ENCODE results near the gene C2. TPM values are rescaled to one million over a fixed set of nuclear protein-coding genes. Genes with fewer than 3 reads are reported as not detected.

Gene C2
- total RNA-seq, 4 donors from 2014 or later: 3.3 to 33.4 (median 14.4) TPM

DNA sequence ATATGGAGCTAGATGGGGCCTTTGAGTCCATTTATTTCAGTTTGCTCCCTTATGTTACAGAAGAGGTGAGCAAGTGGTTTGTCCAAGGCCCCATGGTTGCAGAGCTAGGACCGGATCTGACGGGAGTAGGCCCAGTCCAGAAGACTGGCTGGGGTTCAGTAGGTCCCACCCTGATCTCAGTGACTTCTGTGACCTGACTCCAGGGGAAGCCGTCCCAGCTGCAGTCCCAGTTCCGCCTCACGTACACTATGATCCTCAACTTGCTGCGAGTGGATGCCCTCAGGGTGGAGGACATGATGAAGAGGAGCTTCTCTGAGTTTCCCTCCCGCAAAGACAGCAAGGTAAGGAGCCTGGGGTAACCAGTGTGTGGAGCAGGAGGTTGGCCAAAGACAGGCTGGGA is 39.0 kb downstream of the C2 start:
- Histone ChIP-seq H3K4me3 (no peak overlapping the region), H3K36me3 (peaks cover 0 to 91% of the 10 kb centered on the region in 2 donors), H3K9me3 (no peaks in the 10 kb centered on the region), H3K27me3 (no peaks in the 10 kb centered on the region), H3K4me1 (peaks cover 0 to 22% (median 11%) of the 10 kb centered on the region in 3 donors), H3K27ac (no peak overlapping the region)
- ATAC-seq: no peak
- TF ChIP-seq, protein P1, sequence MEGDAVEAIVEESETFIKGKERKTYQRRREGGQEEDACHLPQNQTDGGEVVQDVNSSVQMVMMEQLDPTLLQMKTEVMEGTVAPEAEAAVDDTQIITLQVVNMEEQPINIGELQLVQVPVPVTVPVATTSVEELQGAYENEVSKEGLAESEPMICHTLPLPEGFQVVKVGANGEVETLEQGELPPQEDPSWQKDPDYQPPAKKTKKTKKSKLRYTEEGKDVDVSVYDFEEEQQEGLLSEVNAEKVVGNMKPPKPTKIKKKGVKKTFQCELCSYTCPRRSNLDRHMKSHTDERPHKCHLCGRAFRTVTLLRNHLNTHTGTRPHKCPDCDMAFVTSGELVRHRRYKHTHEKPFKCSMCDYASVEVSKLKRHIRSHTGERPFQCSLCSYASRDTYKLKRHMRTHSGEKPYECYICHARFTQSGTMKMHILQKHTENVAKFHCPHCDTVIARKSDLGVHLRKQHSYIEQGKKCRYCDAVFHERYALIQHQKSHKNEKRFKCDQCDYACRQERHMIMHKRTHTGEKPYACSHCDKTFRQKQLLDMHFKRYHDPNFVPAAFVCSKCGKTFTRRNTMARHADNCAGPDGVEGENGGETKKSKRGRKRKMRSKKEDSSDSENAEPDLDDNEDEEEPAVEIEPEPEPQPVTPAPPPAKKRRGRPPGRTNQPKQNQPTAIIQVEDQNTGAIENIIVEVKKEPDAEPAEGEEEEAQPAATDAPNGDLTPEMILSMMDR (IDR thresholded peaks at IDR 0.05): no peak
- TF ChIP-seq POLR2A (IDR thresholded peaks at IDR 0.05) (no peak), POLR2AphosphoS5 (IDR thresholded peaks at IDR 0.05) (no peak), EP300 (IDR thresholded peaks at IDR 0.05) (no peak)
- WGBS, 2 donors (ENCODE audit: low coverage in 1 of 2): no CpG with 5 or more reads among the region's 7 CpGs

DNA sequence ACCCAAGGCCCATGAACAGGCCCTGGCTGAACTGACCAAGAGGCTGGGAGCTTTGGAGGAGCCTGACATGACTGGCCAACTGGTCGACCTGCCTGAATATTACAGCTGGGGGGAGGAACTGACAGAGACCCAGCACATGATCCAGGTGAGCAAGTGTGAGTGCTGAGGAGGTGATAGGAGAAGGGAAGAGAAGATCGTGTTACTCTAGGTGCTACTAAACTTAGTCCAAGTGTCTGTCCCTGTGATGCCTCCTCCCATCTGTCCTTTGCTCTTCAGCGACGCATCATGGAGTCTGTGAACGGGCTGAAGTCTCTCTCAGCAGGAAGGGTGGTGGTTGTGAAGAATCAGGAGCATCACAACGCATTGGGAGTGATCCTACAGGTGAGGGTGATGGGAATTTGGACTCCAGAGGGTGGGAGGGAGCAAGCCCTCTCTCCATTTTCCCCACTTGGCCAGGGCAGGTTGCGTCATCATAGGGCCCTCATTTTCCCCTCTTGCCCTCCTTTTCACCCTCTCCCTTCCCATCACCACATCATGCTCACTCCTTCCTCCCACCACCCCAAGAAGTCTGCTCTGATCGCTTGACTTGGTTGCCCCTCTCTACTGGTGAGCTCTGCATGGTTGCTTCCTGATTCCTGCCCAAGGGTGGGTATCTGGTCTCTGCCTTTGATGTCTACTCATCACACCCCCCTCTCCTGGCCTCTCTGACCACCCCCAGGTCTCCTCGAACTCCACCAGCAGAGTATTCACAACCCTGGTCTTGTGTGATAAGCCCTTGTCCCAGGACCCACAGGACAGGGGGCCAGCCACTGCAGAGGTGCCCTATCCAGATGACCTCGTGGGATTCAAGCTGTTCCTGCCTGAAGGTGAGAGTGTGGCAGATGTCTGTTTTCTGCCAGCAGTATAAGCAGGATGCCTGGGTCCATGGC is 39.7 kb downstream of the C2 start:
- Histone ChIP-seq H3K4me1 (peaks cover 0 to 25% (median 11%) of the 10 kb centered on the region in 3 donors), H3K9me3 (no peaks in the 10 kb centered on the region), H3K4me3 (no peak overlapping the region), H3K36me3 (peaks cover 0 to 84% of the 10 kb centered on the region in 2 donors), H3K27ac (no peak overlapping the region), H3K27me3 (no peaks in the 10 kb centered on the region)
- WGBS, 2 donors (ENCODE audit: low coverage in 1 of 2): 70 to 80% methylated on average over 5 to 7 of the region's 10 CpGs
- TF ChIP-seq, protein P1 (IDR thresholded peaks at IDR 0.05): no peak
- TF ChIP-seq POLR2A (IDR thresholded peaks at IDR 0.05): no peak
- no peak for TF ChIP-seq POLR2AphosphoS5 (IDR thresholded peaks at IDR 0.05)
- no peak for TF ChIP-seq EP300 (IDR thresholded peaks at IDR 0.05)
- ATAC-seq: no peak

DNA sequence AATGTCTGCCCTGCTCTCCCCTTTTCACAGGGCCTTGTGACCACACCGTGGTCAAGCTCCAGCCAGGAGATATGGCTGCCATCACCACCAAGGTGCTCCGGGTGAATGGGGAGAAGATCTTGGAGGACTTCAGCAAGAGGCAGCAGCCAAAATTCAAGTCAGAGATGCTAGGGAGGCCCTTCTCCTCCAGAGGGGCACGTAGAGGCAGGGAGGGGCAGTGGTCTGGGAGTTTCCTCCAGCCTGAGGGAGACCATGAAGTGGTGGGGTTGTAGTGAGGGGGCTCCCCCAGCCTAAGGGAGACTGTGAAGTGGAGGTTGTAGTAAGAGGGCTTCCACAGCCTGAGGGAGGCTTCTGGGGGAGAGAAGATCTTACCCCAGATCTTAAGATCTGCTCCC is 40.4 kb downstream of the C2 start:
- no peak overlapping the region for H3K4me3 ChIP-seq
- H3K27me3 ChIP-seq: no peaks in the 10 kb centered on the region
- WGBS, 2 donors (ENCODE audit: low coverage in 1 of 2): 80% methylated on average over 1 of the region's 3 CpGs; no CpG with 5 or more reads in 1 of the 2 donors
- TF ChIP-seq POLR2AphosphoS5 (IDR thresholded peaks at IDR 0.05) (no peak), EP300 (IDR thresholded peaks at IDR 0.05) (no peak), POLR2A (IDR thresholded peaks at IDR 0.05) (no peak)
- TF ChIP-seq, protein P1 (IDR thresholded peaks at IDR 0.05): no peak
- peaks cover 0 to 30% (median 13%) of the 10 kb centered on the region in 3 donors for H3K4me1 ChIP-seq
- H3K9me3 ChIP-seq: no peaks in the 10 kb centered on the region
- no peak for ATAC-seq
- no peak overlapping the region for H3K27ac ChIP-seq
- H3K36me3 ChIP-seq: peaks cover 0 to 77% of the 10 kb centered on the region in 2 donors

DNA sequence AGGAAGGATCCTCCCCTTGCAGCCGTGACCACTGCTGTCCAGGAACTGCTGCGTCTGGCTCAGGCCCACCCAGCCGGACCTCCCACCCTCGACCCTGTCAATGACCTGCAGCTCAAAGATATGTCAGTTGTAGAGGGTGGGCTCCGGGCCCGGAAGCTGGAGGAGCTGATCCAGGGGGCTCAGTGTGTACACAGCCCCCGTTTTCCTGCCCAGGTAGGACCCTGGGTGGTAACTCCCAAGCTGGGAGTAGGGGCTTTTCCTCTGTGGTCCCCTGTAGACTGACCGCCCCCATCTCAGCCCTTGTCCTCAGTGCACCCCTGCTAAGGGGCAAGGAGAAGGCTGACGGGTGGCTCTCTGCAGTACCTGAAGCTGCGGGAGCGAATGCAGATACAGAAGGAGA is 40.8 kb downstream of the C2 start:
- ATAC-seq: no peak
- no peak overlapping the region for H3K27ac ChIP-seq
- no peaks in the 10 kb centered on the region for H3K9me3 ChIP-seq
- 80% methylated on average over 1 of the region's 11 CpGs; no CpG with 5 or more reads in 1 of the 2 donors for WGBS, 2 donors (ENCODE audit: low coverage in 1 of 2)
- H3K36me3 ChIP-seq: peaks cover 0 to 73% of the 10 kb centered on the region in 2 donors
- H3K4me1 ChIP-seq: peaks cover 0 to 34% (median 17%) of the 10 kb centered on the region in 3 donors
- TF ChIP-seq POLR2A (IDR thresholded peaks at IDR 0.05) (no peak), POLR2AphosphoS5 (IDR thresholded peaks at IDR 0.05) (no peak), EP300 (IDR thresholded peaks at IDR 0.05) (no peak)
- TF ChIP-seq, protein P1 (IDR thresholded peaks at IDR 0.05): no peak
- no peak overlapping the region for H3K4me3 ChIP-seq
- H3K27me3 ChIP-seq: no peaks in the 10 kb centered on the region
